NCI-H2081 treated with DMSO at 0.1 percent for 48 hours (cell line): Measurements from ENCODE around the gene MAGI1.
"Not testable (repeated sequence)": the region's sequence is repeated elsewhere in the genome, so short reads cannot be mapped to it uniquely, and the experiment has no call there.

ENCODE experiments used
- DNase-seq: peaks from one replicate; lab custom pipeline; 2025; lab: John Stamatoyannopoulos, UW

The MAGI1 gene

DNA sequence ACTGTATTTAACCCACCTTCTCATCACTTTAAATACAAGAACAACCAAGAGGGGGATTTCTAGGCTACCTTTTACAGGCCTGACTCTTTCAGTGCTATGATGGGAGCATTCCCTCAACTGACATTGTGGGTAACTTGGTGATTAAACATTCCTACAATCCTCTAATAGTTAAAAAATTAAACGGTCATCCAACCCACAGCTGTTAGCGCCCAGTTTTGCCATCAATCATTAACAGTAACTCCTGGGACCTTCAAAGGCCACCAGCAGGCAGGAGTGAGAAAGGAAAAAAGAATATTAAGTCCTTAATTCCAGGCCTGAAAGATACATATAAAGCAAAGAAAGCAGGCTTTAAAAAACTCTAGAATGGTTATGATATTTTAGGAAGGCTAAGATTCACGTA lies 512.1 kb downstream of the MAGI1 start:
- no peak for DNase-seq

DNA sequence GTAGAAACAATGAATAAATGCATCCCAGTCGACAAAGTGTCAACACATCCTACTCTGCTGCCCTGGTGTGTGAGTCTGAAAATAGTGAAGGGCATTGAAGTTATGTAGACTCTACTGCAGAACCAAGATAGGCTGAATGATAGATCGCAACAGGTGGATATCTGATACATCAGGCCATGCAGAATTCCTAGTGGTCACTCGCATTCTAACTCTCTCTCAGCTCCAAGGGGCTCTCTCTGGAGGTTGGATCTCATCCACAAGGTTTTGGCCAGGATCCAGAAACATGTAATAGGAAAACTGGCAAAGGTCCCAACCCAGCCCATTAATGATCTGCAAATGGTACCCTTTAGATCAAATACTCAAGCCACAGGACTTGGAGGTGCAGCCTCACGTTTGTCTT lies 514.1 kb downstream of the MAGI1 start:
- no peak for DNase-seq

DNA sequence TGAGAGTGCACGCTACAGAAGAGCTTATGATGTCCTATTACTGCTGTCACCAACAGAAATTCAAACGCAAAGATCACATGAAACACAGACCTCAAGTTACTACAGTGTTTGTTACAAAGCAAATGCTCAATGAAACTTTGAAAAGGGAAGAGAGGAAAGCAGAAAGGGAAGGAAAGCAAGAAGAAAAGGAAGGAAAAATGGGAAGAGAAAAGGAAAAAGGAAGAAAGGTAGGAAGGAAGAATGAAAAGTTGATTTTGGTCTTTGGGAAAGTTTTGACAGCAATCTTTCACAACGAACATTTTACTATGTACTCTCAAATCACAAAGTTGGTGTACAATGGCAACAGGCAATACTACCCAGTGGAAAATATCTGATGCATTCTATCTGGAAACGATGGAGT lies 514.8 kb downstream of the MAGI1 start:
- DNase-seq: no peak

GRCh38 chr3:65521032-65521431 lies 517.7 kb downstream of the MAGI1 start:
- DNase-seq: no peak

- DNase-seq: no peak
Observed at GRCh38 chr3:65516998-65517397, 521.7 kb downstream of the MAGI1 start.

DNA sequence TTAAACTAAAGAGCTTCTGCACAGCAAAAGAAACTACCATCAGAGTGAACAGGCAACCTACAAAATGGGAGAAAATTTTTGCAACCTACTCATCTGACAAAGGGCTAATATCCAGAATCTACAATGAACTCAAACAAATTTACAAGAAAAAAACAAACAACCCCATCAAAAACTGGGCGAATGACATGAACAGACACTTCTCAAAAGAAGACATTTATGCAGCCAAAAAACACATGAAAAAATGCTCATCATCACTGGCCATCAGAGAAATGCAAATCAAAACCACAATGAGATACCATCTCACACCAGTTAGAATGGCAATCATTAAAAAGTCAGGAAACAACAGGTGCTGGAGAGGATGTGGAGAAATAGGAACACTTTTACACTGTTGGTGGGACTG lies 524.4 kb downstream of the MAGI1 start:
- not testable (repeated sequence) for DNase-seq

GRCh38 chr3:65509423-65509794 lies 529.3 kb downstream of the MAGI1 start:
- DNase-seq: not testable (repeated sequence)

DNA sequence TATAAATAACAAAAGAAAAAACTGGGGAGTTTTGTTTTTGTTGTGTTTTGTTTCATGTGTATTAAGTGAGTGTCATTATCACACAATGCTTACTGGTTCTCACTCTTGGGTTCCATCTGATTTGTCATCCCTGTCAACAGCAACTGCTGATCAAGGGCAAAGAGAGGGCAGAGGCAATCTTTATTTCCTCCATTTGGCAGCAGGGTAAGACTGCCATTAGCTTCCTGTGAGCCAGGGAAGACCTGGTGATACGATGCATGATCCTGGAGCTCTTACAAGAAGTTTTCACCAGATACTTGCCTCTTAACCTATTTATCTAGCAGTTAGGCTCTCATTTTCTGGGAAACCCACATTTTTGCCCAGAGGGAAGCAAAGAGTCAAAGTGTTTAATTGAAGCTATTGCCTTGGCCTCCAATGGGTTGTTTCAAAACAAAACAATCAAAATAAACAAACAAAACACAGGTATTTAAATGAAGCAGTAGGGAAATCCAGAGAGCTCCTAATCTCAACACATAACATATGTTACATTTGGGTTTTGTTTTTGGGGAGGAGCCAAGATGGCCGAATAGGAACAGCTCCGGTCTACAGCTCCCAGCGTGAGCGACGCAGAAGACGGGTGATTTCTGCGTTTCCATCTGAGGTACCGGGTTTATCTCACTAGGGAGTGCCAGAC lies 529.8 kb downstream of the MAGI1 start:
- DNase-seq: no peak

- DNase-seq: no peak
Observed at GRCh38 chr3:65507437-65507836, 531.3 kb downstream of the MAGI1 start.

DNA sequence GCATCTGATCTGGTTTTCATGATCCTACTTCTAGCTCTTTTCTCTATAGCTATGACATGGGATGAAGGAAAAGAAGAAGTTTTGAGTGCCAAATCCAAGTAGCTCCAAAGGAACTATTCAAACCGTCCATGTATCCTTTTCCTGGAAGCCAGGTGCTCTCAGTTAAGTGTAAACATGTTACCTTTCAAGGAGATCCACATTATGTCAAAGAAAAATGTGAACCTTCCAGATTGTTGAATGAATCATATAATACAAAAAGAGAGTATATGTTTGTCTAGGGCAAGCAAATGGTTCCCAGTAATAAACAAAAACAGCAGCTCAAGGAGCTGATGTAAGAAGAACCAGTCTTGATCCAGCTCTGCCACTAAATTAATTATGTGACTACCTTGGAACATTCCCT lies 534.9 kb downstream of the MAGI1 start:
- no peak for DNase-seq

GRCh38 chr3:65502526-65502925 lies 536.2 kb downstream of the MAGI1 start:
- no peak for DNase-seq

DNA sequence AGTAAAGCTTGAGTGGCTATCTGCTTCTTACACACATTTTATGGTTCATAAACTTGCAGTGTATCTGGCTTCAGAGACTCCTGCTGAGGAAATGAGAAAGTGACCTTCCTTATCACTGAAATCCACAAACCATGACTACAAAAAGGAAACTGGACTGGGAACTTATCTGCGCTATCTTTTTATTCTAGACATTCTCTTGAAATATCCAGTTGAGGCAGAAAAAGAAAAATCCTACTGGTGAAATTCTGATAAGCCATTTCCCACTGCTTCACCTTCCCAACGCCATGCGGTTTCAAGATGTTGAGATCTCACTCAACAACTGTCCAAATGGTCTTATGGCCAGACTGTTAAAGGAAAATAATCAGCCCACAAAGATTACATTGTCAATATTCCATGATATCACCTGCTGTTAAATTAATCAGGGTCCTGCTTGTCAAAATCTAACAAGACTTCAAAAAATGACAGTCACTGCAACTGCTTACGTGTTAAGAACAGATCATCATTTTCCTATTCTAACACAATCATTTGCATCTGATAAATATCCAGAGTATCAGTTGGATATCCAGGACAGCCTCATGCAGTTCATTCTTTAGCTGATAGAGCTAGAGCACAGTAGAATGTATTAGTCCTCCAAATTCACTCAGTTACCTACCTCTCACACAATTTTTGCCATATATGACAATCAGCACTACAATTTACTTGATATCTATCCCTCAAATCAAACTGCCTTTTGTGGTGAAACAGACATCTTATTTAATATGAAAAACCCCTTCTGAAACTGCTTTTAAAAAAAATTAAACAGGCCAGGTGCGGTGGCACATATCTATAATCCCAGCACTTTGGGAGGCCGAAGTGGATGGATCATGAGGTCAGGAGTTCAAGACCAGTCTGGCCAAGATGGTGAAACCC lies 538.1 kb downstream of the MAGI1 start:
- no peak for DNase-seq

DNA sequence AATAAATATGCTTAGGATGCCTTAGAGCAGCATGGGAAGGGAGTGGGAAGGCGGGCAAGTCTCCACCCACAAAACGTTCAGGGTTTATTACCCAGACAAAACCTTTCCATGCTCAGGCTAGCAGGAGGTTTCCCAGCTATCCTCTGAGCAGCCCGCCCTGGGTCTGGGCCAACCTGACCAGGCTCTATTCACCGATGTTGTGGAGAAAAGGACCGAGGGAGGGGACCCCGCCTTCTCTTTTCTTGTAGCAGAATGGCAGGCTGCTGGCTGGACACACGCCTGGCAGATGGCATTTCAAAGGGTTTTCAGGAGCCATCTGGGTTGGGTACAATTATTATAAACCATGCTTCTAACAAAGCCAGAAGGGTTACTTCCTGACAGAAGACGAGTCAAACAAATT lies 540.9 kb downstream of the MAGI1 start:
- peak; percentile 55 for DNase-seq

- DNase-seq: no peak
Observed at GRCh38 chr3:65497236-65497635, 541.5 kb downstream of the MAGI1 start.

- DNase-seq: no peak
Observed at GRCh38 chr3:65493938-65494337, 544.8 kb downstream of the MAGI1 start.

GRCh38 chr3:65493371-65493882 lies 545.3 kb downstream of the MAGI1 start:
- DNase-seq: no peak

DNA sequence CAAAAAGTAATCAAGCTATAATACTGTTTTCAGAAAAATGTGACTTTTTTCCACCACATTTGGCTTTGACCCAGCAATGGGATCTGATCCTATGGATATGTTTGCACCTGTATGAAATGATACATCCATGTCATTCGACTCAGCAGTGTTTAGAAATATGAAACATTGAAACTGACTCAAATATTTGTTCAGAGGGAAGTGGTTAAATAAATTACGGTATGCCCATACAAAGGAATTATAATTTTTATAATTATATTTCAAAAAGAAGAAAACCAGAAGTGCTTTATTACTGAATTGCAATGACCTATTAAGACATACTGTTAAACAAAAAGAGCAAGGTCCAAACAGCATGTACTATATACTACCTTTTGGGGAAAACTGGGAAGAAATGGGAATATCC lies 546.5 kb downstream of the MAGI1 start:
- no peak for DNase-seq

DNA sequence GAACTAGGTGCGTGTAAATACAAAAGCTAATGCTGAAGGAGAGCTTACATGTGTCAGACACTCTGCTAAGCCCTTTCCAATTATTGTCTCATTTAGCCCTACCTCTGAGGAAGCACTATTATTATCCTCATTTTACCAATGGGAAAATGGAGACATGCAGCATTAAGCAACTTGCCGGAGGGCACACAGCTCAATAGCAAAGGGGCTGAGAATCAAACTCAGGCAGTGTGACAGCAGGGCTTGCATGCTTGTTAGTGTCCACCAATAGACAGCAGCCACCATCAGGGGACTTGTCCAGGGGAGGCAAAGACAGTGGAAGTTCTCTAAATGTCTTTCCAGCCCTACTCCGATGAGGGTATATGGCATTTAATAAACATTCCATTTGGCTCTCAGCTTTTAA lies 548.6 kb downstream of the MAGI1 start:
- DNase-seq: peak; percentile 40

DNA sequence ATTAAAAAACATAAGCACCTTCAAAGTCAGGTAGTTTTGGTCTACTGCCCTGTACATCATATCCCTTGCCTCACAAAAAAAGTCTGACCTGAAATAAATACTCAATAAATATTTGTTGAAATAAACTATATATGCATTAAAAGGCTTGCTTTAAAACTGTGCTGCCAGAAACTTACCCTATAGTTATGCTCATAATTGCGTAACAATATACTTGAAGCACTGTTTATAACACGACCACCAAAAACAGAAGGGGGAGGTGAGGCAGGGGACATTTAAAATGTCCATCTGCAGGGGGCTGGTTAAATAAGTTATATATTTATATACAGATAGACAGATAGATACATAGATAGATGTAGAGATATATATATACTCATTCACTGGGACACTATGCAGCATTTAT lies 549.5 kb downstream of the MAGI1 start:
- no peak for DNase-seq

DNA sequence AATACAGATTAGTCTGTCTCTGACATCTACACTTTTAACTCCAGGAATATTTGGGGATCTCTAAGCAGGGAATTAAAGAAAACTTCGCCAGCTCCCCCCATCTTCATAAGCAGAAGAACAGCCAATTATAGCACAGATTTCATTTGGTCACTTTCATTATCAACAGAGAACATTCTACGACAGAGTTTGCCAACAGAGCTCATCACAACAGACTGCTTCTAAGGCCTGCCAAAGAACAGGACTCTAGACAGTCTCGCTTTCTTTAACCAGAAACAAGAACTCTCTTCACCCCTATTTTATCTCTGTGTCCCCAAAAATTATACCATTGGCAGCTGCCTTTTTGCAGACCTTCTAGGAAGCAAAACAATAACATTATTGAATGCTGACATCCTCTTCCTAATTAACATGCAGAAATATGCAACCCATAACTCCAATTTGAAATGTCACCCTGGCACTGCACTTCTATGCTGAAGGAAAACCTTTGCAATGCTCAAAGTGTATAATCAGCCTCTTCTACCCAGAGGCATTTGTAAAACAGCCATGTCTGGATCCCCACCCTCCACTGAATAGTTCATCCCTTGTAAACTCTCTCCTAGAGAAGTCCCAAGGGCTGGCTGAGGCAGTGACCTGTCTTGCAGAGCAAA lies 552.8 kb downstream of the MAGI1 start:
- DNase-seq: no peak

DNA sequence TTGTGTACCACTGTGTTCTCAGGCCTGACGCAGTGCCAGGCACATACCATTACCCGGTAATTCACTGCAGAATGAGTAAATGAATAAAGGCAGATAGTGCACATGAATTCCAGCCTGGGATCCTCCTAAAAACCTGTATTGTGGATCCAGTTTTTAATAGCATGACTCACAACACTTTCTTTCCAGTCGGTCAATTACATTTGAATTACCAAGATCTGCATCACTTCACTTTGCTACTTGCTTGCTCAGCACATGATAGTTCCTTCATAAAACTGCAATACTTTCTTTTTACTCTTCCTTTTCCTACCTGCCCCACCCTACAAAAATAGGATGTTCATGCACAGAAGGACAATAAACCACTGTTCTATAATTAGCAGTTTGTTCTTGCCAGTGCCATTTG lies 553.8 kb downstream of the MAGI1 start:
- DNase-seq: no peak

GRCh38 chr3:65483480-65483879 lies 555.2 kb downstream of the MAGI1 start:
- no peak for DNase-seq

DNA sequence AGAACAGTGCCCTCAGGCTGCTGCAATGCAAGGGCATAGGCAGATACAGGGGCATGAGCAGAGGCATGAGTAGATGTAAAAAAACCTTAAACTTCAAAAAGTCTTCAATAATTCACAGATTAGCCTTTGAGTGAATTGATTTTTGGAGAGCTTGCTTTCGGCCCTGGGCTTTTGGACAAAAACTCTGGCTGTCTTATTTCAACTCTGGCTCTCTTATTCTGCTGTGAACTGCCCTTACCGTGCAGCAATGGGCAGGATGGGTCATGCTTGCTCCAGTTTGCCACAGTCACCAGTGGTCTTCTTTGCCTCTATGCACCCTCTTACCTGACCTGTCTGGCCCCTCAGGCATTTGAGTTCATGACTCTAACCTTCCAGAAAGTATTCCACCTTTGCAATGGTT lies 555.7 kb downstream of the MAGI1 start:
- no peak for DNase-seq
